Measurements from ENCODE around the gene ATE1.

GRCh38 chr10:121959671-121960070, 31.8 kb upstream of the ATE1 start:
- TF ChIP-seq CTCF (IDR thresholded peaks at IDR 0.05; ENCODE audit: poor library complexity) (no peak), EZH2phosphoT487 (IDR thresholded peaks at IDR 0.05; ENCODE audit: low read depth, severe bottlenecking, unreplicated experiment) (no peak), EZH2 (IDR thresholded peaks at IDR 0.05; ENCODE audit: borderline replicate concordance) (no peak)

Data from hepatocyte (in vitro differentiated cells).